HG03442 (cell line): ENCODE data around the gene ADAMTS9.

Experiments
- ATAC-seq: cut with Tn5 transposase; IDR thresholded peaks from one replicate; pipeline ENCODE4 v1.9.1; 2021; ENCODE audit warnings: mild to moderate bottlenecking, moderate library complexity; ENCODE audit not compliant: unreplicated experiment

Gene ADAMTS9

GRCh38 chr3:64685800-64686445 lies 1.9 kb downstream of the ADAMTS9 start:
- ATAC-seq: no peak

- no peak for ATAC-seq
Observed at GRCh38 chr3:64685331-64685799, 2.4 kb downstream of the ADAMTS9 start.

- ATAC-seq: no peak
Observed at GRCh38 chr3:64684715-64685261, 3.0 kb downstream of the ADAMTS9 start.

- ATAC-seq: no peak
Observed at GRCh38 chr3:64681827-64682226, 6.0 kb downstream of the ADAMTS9 start.

DNA sequence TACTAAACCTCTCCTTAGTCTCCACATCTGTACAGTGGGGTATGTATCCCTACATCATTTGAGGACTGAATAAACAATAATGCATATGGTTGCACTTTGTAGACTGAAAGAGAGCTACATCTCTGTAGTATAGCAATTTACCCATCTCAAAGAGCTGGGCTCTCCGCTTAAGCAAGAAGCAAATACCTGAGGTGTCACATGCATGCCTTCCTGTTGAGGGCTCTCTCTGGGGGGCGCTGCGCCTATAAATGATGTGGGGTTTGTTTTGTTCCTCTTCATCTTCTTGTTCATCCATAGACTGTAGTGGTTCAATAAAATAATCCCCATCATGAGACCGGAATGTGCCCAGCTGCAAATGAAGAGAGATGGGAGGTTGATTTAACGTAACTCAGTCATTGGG lies 6.8 kb downstream of the ADAMTS9 start:
- no peak for ATAC-seq

DNA sequence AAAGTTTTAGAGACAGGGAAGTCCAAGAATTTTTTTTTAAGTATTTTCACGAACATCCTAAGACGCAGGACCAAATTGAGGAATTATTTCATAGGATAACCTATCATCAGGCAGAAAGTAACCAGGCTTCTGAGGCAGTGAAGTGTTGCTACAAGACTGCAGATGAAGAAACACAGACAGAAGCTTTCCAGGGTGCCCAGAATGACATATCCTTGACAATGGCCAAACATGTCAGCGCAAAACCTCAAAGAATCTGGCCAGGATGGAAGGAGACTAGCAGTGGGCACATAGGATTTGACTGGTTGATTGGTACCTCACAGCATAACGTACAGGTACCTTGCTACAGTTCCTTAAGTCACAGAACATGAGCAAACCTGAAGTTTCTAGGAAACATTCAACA lies 7.5 kb downstream of the ADAMTS9 start:
- no peak for ATAC-seq

DNA sequence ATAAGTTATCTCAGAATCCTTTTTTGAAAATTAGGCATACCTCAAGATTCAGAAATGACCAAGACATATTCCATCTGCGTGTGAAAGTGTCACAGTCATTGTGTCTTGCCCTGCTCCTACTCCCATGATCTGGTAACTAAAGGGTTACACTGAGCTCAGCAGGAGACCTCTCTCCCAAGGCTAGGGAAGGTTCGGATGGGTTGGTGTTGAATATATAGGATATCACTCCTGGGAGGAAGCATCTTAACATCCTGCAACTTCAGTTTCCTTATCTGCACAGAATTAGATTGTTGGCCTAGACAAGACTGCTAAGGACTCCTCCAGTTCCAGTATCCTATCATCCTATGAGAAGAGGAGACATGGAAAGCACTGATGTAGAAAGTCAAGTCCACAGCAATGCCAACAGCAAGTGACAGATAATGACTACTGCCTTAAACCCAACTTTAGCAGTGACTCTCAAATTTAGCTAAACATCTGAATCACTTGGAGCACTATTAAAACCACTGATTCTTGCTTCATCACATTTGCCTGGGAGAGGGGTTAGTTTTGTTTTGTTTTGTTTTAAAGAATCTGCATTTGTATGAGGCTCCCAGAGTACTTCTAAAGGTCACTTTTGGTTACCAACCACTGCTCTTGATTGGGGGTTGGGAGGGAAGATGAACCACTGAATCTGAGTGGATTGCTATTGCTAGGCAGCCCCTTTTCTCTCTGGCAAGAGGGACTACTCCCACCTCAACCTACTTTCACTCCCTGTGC lies 9.7 kb downstream of the ADAMTS9 start:
- ATAC-seq: no peak

DNA sequence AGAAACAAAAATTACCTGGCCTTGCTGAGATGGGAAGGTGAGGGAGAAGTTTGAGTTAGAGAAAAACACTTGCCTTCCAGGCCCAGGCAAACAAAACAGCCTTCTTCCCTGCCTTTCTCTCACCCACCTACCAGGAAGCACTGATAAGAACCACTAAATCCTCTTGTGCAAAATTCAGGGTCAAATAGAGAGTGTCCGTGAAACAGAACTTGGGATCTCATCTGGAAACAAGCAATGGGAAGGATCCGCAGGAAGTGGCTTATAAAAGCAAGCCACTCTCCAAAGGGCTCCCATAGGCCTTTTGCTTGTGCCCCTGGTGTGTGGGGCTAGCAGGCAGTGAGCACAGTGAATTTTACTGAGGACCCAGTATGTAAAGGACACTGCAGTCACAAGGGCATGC lies 11.0 kb downstream of the ADAMTS9 start:
- no peak for ATAC-seq

DNA sequence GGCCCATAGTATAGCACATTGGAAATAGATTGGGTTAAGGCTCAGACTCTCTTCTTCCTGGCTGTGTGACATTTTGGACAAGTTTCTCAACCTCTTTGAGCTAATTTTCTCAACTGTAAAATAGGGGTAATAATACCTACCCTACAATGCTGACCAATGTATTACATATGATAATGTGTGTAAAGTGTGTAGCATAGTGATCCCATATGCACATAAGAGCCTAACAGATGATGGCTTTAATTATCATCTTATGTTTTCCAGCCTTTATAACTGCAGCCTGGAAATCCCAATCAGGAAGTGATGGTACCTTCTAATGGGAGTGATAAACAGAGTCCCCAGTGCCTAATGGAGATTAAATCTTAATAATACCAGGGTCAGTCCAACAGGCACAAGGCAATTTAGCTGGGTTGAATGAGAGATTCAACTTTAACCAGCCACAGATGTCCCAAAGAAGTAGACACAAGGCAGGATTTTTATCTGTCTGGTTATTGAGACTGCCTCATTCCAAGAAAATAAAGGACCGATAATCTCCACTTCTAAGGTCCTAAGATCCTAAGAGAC lies 12.0 kb downstream of the ADAMTS9 start:
- no peak for ATAC-seq

GRCh38 chr3:64674591-64675076 lies 13.2 kb downstream of the ADAMTS9 start:
- no peak for ATAC-seq

- ATAC-seq: no peak
Observed at GRCh38 chr3:64673159-64673715, 14.6 kb downstream of the ADAMTS9 start.

GRCh38 chr3:64668582-64669510 lies 19.0 kb downstream of the ADAMTS9 start:
- ATAC-seq: no peak

GRCh38 chr3:64667887-64668581 lies 19.8 kb downstream of the ADAMTS9 start:
- no peak for ATAC-seq

GRCh38 chr3:64667138-64667537 lies 20.7 kb downstream of the ADAMTS9 start:
- no peak for ATAC-seq

- ATAC-seq: no peak
Observed at GRCh38 chr3:64666171-64666588, 21.6 kb downstream of the ADAMTS9 start.

DNA sequence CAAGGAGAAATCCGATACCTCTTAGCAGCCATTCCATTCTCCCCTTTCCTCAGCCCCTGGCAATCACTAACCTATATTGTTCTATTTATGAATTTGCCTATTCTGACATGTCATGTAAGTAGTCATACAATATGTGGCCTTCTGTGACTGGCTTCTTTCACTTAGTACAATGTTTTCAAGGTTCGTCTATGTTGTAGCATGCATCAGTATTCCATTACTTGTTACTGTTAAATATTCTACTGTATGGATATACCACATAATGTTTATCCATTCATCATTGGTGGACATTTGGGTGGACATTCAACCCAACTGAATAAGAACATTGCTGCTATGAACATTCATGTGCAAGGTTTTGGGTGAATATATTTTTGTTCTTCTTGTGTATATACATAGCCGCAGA lies 23.4 kb downstream of the ADAMTS9 start:
- no peak for ATAC-seq

DNA sequence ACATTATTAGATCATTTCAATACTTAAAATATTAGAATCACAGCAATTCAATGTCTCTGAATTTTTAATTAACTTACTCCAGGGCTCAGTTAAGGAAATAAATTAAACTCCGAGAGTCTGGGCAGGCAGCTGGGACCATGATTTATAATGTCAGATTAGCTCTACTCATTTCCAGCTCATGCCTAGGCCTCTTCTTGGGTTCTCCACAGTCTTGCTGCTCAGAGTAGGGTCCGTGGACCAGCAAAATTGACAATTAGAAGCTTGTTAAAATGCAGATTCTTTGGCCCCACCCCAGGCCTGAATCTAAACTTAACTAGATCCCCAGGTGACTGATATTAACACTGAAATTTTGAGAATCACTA lies 28.2 kb downstream of the ADAMTS9 start:
- no peak for ATAC-seq

DNA sequence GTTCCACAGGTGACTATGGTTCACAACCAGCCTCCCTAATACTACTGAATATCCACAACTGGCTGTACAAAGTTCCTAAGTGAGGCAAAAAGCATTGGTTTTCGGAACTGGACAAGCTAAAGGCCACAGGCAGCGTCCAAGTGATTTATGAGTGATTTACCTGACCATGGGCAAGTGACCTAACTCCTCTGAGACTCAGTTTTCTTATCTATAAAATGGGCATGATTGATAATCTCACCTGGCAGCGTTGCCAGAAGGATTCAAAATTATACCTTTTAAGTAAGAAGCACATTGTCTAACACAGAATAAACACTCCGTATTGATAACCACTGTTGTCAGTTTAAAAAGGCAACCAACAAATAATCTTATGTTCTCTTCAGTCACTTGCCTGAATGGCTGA lies 29.8 kb downstream of the ADAMTS9 start:
- ATAC-seq: no peak

DNA sequence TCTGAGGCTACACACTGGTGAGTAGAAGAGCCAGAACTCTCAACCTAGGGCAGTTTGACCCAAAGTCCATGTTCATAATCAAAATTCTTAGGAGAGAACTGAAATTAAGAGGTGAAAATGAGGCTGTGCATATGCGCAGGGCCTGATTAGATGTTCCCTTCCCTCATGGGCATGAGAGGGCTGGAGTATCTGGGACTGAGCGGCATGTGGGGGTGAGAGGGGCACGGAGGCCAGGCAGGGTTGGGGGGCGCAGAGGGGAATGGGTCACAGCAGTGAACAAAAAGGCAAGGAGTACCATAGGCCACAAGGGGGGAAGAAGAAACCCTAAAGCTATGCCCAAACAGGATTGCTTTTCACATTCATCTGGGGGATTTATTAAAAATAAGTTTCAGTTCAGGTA lies 31.3 kb downstream of the ADAMTS9 start:
- ATAC-seq: no peak

DNA sequence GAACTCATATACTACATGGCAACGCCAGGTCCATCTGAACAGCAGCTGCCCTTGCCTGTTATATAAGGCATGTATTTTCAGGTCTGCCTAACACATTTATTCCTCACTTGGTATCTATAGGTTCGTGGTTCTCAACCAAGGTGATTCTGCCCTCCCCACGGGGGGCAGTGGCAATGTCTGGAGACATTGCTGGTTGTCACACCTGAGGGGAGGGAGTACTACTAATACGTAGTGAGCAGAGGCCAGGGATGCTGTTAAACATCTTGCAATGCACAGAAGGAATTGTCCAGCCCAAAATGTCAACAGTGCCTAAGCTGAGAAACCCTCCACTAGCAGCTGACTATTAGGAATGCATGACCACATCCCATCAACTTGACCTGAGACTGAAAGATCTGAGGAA lies 32.6 kb downstream of the ADAMTS9 start:
- ATAC-seq: no peak
